Esophagus (tissue), 2 donors: ENCODE results near the gene PLA2G6. TPM values are rescaled to one million over a fixed set of nuclear protein-coding genes. Genes with fewer than 3 reads are reported as not detected.

Experiments used
- H3K27ac ChIP-seq, 2 donors: one replicate each; pipeline ENCODE4 v1.5.1; 2013; ENCODE audit warnings: low read depth in 2 of 2, mild to moderate bottlenecking in 2 of 2, inconsistent platforms in 1 of 2, low read length in 1 of 2, moderate library complexity in 1 of 2
- H3K27me3 ChIP-seq, 2 donors: one replicate each; pipeline ENCODE4 v1.6.1; 2013; ENCODE audit warnings: low read length in 2 of 2, control low read depth in 1 of 2, mild to moderate bottlenecking in 1 of 2; ENCODE audit not compliant: insufficient read depth in 2 of 2, control insufficient read depth in 1 of 2
- H3K36me3 ChIP-seq, 2 donors: one replicate each; pipeline ENCODE4 v1.6.1; 2013; ENCODE audit warnings: low read length in 1 of 2; ENCODE audit not compliant: control insufficient read depth in 2 of 2, insufficient read depth in 2 of 2
- H3K4me1 ChIP-seq, 2 donors: one replicate each; pipeline ENCODE4 v1.6.1; 2013; ENCODE audit warnings: low read length in 1 of 2; ENCODE audit not compliant: control insufficient read depth in 2 of 2, insufficient read depth in 2 of 2
- H3K4me3 ChIP-seq, 2 donors: one replicate each; pipeline ENCODE4 v1.5.1; 2013; ENCODE audit warnings: low read length in 2 of 2, mild to moderate bottlenecking in 2 of 2, low read depth in 1 of 2, moderate library complexity in 1 of 2
- H3K9me3 ChIP-seq, 2 donors: one replicate each; pipeline ENCODE4 v1.6.1; 2013; ENCODE audit warnings: mild to moderate bottlenecking in 2 of 2, low read depth in 1 of 2, low read length in 1 of 2, moderate library complexity in 1 of 2; ENCODE audit not compliant: control insufficient read depth in 2 of 2, insufficient read depth in 1 of 2
- whole genome bisulfite sequencing, 2 donors: extraction: QIAGEN DNeasy Blood & Tissue Kit; methylation state at CpG; one replicate each; pipeline ENCODE4 v1.1.7; 2013; 5-methylcytosine and 5-hydroxymethylcytosine counted together
- polyA plus RNA-seq, 2 donors: library from polyadenylated mRNA; stranded (reverse); fragments of 200-250 nt; gene quantifications; one replicate each; pipeline ENCODE4 v1.2.3, GENCODE V29; 2013
- donor health status: healthy with polysubstance abuse.
- donor health status: Bipolar disorder and iron deficiency.

The PLA2G6 gene
- polyA plus RNA-seq, 2 donors, result 14.5 to 36.3 TPM

DNA sequence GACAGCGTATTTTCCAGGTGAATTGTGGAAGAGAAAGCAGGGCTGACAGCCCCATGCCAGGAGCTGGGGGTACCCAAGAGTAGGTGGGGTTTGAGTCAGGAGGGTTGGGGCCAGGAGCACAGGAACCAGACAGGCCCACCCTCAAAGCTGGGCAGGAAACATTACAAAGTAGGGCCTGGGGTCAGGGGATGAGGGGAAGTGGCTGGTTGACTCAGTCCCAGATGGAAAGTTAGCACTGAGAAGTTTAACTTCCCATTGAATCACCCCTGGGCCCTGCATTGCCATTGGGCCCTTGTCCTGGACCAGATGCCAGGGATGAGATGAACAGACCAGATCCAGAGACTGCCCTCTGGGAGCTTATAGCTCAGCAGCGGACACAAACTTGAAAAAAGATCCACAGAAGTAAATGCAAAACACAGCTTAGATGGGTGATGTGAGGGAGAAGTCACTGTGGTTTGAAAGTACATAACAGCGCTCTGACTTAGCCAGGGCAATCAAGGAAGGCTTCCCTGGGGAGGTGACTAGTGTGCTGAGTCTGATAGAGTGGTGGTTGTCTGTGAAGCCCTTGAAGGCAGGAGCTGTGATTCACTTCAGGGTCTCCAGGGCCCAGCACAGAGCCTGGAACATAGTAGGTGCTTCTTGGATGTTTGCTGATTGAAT is 22.4 kb upstream of the PLA2G6 start:
- WGBS, 2 donors, result 87 to 94% methylated on average over 3 of the region's 3 CpGs
- Histone ChIP-seq H3K4me1 (peaks cover 2 to 3% of the 10 kb centered on the region in 2 donors), H3K9me3 (no peaks in the 10 kb centered on the region), H3K36me3 (peaks cover 0 to 4% of the 10 kb centered on the region in 2 donors), H3K27me3 (no peaks in the 10 kb centered on the region), H3K27ac (peak overlapping the region; percentile 98 to 99), H3K4me3 (peak overlapping the region; percentile 64 to 74)

DNA sequence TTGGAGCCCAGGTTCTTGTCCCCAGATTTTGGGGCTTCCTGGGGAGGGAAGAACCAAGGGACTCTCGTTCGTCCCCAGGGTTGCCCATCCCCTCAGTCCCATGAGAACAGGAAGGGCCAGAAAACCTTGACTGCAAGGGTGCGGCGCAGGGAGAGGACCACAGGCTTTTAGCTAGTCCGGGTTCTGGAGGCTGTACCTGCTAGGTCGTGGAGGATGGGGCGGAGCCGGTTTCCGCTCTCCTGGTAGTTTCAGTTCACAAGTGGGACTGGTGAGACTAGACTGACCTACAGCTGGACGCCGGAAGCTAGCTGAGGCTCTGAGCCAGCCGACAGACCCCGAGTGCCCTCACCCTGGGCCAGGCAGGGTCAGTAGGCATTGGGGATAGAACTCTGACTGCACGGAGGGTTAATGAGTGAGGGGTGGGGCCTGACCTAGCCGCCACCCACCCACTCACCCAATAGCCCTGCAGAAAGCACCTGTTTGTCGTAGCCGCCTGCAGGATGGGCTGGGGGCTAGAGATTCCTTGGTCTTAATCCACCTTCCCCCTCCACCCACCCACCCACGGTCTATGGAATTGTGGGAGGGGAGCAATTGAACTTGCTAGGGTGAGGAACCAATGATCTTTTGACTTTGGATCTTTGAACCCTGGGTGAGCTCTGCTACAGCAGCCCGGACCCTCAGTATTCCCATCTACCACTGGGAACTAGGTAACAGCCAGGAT is 21.6 kb upstream of the PLA2G6 start:
- H3K27ac ChIP-seq, result peak overlapping the region; percentile 98 to 99
- peaks cover 0 to 4% of the 10 kb centered on the region in 2 donors for H3K36me3 ChIP-seq
- no peaks in the 10 kb centered on the region for H3K9me3 ChIP-seq
- H3K27me3 ChIP-seq, result no peaks in the 10 kb centered on the region
- WGBS, 2 donors, result 9 to 11% methylated on average over 19 of the region's 19 CpGs
- peak overlapping the region; percentile 64 to 74 for H3K4me3 ChIP-seq
- peaks cover 0 to 3% of the 10 kb centered on the region in 2 donors for H3K4me1 ChIP-seq

DNA sequence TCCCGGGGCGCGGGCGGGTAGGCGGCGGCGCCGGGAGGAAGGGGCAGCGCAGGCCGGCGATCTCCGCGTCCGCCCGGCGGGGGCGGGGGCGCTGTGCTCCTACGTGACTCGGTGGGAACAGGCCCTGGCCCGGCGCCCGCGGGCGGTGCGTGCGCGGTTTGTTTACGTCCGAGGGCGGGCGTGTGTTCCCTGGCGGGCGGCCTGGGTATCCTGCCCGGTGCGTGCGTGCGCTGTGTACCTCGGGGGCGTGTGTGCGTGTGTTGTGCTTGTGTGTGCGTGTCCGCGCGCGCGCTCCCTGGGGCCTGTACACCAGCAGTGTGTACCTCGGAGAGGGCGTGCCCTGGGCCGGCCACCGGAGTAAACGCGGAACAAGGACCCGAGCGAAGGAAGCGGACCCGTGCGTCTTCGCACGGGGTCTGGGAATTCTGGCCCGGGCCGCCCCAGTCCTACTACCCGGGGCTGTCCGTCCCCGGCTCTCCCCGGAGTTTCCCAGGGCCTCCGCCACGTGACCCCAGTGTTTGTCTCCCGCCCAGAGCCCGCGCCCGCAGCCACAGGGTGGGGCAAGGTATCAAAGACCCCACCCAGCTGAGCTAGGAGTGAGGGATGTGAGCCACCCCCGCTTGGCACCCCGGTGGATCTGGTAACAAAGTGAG is 20.9 kb upstream of the PLA2G6 start:
- Histone ChIP-seq H3K27ac (peak overlapping the region; percentile 98 to 99), H3K4me3 (peak overlapping the region; percentile 64 to 74)
- WGBS, 2 donors, result 0% methylated on average over 65 to 74 of the region's 74 CpGs

DNA sequence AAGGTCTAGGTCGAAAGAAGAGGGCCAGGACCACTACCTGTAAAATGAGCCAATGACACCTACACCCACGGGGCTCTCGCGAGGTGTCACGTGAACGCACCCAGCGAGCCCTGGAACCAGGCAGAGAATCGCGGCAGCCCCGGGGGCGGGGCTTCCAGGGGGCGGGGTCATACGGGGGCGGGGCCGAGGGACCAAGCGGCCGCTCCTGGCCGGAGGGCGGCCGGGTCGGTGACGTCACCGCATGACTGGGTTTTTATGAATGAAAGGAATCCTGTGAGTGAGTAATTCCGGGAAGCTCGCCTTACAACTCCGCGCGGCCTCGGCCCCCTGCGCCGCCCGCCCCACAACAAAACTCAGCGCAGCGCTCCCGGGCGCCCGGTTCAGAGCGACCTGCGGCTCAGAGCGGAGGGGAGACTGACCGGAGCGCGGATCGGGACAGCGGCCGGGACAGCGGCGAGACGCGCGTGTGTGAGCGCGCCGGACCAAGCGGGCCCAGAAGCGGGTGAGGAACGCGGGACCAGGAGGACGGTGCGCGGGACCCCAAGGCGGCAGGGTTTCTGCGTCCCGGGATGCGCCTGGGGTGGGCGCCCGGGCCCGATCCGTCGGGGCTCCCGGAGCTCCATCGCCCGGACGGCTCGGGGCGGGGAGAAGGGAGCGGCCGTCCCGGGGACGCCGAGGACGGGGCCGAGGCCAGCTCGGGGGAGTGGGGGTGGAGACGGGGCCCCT is 20.2 kb upstream of the PLA2G6 start, which contains the start of gene MAFF:
TSS of gene MAFF (plus strand) at position 284 of the 726 bp plus-strand sequence. CDS start 11,860 bp downstream, outside the sequence.
- Histone ChIP-seq H3K4me3 (peak within 1 kb of the TSS; percentile 64 to 74), H3K9me3 (no peaks in the 10 kb centered on the region), H3K27ac (peak within 1 kb of the TSS; percentile 98 to 99), H3K4me1 (peaks cover 0 to 3% of the 10 kb centered on the region in 2 donors), H3K27me3 (no peaks in the 10 kb centered on the region), H3K36me3 (peaks cover 0 to 2% of the 10 kb centered on the region in 2 donors)
- 1% methylated on average over 68 to 85 of the region's 85 CpGs for WGBS, 2 donors

More for the DNA sequence above, 20.9 kb upstream of the PLA2G6 start:
- H3K27me3 ChIP-seq, result no peaks in the 10 kb centered on the region
- peaks cover 0 to 3% of the 10 kb centered on the region in 2 donors for H3K4me1 ChIP-seq
- H3K36me3 ChIP-seq, result peaks cover 0 to 2% of the 10 kb centered on the region in 2 donors
- H3K9me3 ChIP-seq, result no peaks in the 10 kb centered on the region

DNA sequence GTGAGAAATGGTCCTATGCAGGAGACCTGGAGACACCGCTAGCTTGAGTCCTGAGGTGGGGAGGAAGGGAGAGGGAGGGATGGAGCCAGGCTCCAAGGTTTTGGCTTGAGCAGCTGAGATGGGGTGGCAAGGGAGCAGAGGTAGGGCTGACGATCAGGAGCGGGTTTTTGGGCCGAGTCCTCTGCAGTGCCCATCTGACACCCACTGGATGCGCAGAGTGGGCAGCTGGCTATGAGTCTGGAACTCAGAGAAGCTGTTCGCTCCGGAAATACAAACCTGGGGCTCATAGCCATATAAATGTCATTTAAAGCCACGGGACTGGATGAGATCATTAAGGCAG is 19.7 kb upstream of the PLA2G6 start:
- Histone ChIP-seq H3K27ac (peak overlapping the region; percentile 94 to 99), H3K36me3 (no peaks in the 10 kb centered on the region), H3K4me1 (peaks cover 0 to 3% of the 10 kb centered on the region in 2 donors), H3K4me3 (peak overlapping the region; percentile 5 to 33), H3K27me3 (no peaks in the 10 kb centered on the region), H3K9me3 (no peaks in the 10 kb centered on the region)
- WGBS, 2 donors, result 21 to 22% methylated on average over 8 of the region's 8 CpGs

DNA sequence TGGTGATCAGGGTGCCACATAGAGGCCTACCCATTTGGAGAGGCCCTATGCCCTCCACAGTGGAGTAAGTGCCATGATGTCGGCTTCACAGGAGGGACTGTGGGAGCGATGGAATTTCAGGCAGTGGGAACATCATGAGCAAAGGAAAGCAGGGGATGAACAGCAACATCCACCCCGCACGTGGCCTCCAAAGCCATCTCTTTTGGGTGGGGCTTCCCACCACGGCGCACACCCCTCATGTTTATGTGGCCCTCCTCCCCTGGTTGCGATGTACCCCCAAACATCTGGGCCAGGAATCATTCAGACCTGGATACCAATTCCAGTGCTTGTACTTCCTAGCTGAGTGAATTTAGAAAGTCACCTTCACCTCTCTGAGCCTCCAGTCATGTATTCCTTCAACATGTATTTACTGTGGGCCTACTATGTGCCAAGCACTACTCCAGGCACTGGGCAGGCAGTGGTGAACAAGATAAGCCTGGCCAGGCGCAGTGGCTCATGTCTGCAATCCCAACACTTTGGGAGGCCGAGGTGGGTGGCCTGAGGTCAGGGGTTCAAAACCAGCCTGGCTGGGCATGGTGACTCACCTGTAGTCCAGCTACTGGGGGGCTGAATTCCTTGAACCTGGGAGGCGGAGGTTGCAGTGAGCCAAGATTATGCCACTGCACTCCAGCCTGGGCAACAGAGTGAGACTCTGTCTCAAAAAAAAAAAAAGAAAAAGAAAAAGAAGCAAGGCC is 18.4 kb upstream of the PLA2G6 start:
- Histone ChIP-seq H3K4me1 (peaks cover 0 to 1% of the 10 kb centered on the region in 2 donors), H3K27ac (no peak overlapping the region), H3K27me3 (no peaks in the 10 kb centered on the region), H3K36me3 (no peaks in the 10 kb centered on the region), H3K4me3 (no peak overlapping the region), H3K9me3 (no peaks in the 10 kb centered on the region)
- WGBS, 2 donors, result 82 to 89% methylated on average over 10 of the region's 10 CpGs

DNA sequence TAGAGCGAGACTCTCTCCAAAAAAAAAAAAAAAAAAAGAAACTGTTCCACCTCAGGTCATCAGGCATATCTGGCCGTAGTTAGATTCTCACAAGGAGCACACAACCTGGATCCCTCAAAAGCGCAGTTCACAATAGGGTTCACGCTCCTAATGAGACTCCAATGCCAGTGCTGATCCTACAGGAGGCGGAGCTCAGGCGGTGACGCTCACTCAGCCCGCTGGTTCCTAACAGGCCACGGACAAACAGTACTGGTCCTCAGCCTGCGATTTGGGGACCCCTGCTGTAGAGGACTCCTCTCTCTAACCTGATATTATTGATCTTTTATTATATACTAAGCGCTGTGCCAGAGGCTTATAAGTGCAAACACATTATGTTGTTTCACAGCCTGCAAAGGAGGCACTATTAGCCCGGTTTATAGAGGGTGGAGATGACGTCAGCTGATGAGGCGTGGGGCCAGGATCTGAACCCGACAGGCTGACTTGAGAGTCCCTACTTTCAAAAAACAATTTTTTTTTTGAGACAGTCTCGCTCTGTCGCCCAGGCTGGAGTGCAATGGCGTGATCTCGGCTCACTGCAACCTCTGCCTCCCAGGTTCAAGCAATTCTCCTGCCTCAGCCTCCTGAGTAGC is 15.3 kb upstream of the PLA2G6 start:
- H3K36me3 ChIP-seq, result no peaks in the 10 kb centered on the region
- H3K4me3 ChIP-seq, result no peak overlapping the region
- WGBS, 2 donors, result 60 to 65% methylated on average over 19 of the region's 19 CpGs
- H3K9me3 ChIP-seq, result no peaks in the 10 kb centered on the region
- H3K27ac ChIP-seq, result no peak overlapping the region
- no peaks in the 10 kb centered on the region for H3K27me3 ChIP-seq
- no peaks in the 10 kb centered on the region for H3K4me1 ChIP-seq

DNA sequence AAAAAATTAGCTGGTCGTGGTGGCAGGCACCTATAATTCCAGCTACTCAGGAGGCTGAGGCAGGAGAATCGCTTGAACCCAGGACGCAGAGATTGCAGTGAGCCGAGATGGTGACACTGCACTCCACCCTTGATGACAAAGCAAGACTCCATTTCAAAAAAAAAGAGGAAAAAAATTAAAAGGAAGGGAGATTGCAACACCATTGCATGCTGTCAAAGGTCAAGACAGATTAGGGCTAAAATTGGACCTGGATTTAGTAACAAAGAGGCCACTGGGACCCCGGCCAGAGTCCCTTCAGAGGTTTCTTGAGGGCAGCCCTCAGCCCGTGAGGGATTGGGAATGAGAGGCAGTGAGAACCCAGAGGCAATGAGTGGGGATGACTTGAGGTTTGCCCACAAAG is 11.9 kb upstream of the PLA2G6 start:
- 67 to 71% methylated on average over 6 of the region's 6 CpGs for WGBS, 2 donors
- no peak overlapping the region for H3K27ac ChIP-seq
- no peaks in the 10 kb centered on the region for H3K36me3 ChIP-seq
- no peaks in the 10 kb centered on the region for H3K27me3 ChIP-seq
- H3K9me3 ChIP-seq, result no peaks in the 10 kb centered on the region
- no peak overlapping the region for H3K4me3 ChIP-seq
- no peaks in the 10 kb centered on the region for H3K4me1 ChIP-seq
